Activated CD8-positive, alpha-beta memory T cell treated with anti-CD3 and anti-CD28 coated beads, Interleukin-2, amount 50 U/mL, for 24 hours (primary cell): Measurements from ENCODE around the gene ATP8A2.

Experiments
- DNase-seq: peaks from one replicate; pipeline ENCODE4 v3.0.0-alpha.2; 2020; ENCODE audit errors: extremely low read depth

The ATP8A2 gene

GRCh38 chr13:25683662-25684370, 312.0 kb downstream of the ATP8A2 start:
- no peak for DNase-seq

GRCh38 chr13:25684491-25684890, 312.7 kb downstream of the ATP8A2 start:
- no peak for DNase-seq

GRCh38 chr13:25686831-25687470, 315.2 kb downstream of the ATP8A2 start:
- no peak for DNase-seq

- DNase-seq = no peak
These were observed 315.9 kb downstream of the ATP8A2 start for GRCh38 chr13:25687471-25688225.

GRCh38 chr13:25688536-25688935, 316.8 kb downstream of the ATP8A2 start:
- DNase-seq = no peak

- DNase-seq = no peak
These were observed 317.8 kb downstream of the ATP8A2 start for GRCh38 chr13:25689539-25689938.

- DNase-seq = no peak
These were observed 318.8 kb downstream of the ATP8A2 start for GRCh38 chr13:25690582-25690981.

GRCh38 chr13:25691654-25692053, 319.9 kb downstream of the ATP8A2 start:
- no peak for DNase-seq

- no peak for DNase-seq
These were observed 320.3 kb downstream of the ATP8A2 start for GRCh38 chr13:25692099-25692498.

- no peak for DNase-seq
These were observed 327.3 kb downstream of the ATP8A2 start for GRCh38 chr13:25699056-25699455.

GRCh38 chr13:25699600-25699999, 327.8 kb downstream of the ATP8A2 start:
- DNase-seq = no peak

- DNase-seq = no peak
These were observed 329.5 kb downstream of the ATP8A2 start for GRCh38 chr13:25701304-25701703.

GRCh38 chr13:25702386-25702785, 330.6 kb downstream of the ATP8A2 start:
- no peak for DNase-seq

- DNase-seq = no peak
These were observed 336.0 kb downstream of the ATP8A2 start for GRCh38 chr13:25707726-25708125.

GRCh38 chr13:25708268-25708667, 336.5 kb downstream of the ATP8A2 start:
- no peak for DNase-seq

- DNase-seq = no peak
These were observed 337.3 kb downstream of the ATP8A2 start for GRCh38 chr13:25709088-25709487.

- no peak for DNase-seq
These were observed 344.0 kb downstream of the ATP8A2 start for GRCh38 chr13:25715760-25716159.

- no peak for DNase-seq
These were observed 346.0 kb downstream of the ATP8A2 start for GRCh38 chr13:25717666-25718197.

GRCh38 chr13:25719666-25720065, 347.9 kb downstream of the ATP8A2 start:
- no peak for DNase-seq

- no peak for DNase-seq
These were observed 351.1 kb downstream of the ATP8A2 start for GRCh38 chr13:25722893-25723292.

GRCh38 chr13:25725104-25725503, 353.3 kb downstream of the ATP8A2 start:
- DNase-seq = no peak

GRCh38 chr13:25727250-25727649, 355.5 kb downstream of the ATP8A2 start:
- no peak for DNase-seq

- no peak for DNase-seq
These were observed 356.0 kb downstream of the ATP8A2 start for GRCh38 chr13:25727810-25728209.
